ENCODE results near the gene PXYLP1. TPM values are rescaled to one million over a fixed set of nuclear protein-coding genes. Genes with fewer than 3 reads are reported as not detected.

PXYLP1 gene
- total and polyA plus RNA-seq, 3 experiments from 2014 or later = 6.6 to 9.5 (median 7.6) TPM

- Mint-ChIP-seq H3K27me3 (no peaks in the 10 kb centered on the region), H3K27ac (peak overlapping the region in 1 of 8 donors; percentile 22), H3K9me3 (no peaks in the 10 kb centered on the region), H3K4me1 (peaks cover 12 to 18% (median 13%) of the 10 kb centered on the region in 3 donors), H3K4me3 (no peak overlapping the region), H3K36me3 (peaks cover 7 to 44% (median 13%) of the 10 kb centered on the region in 3 donors)
- no peak overlapping the region for H3K27ac ChIP-seq (ENCODE audit: low read depth, low read length)
- POLR2A ChIA-PET = interaction anchor here (0.9 to 2.4 kb wide), 3 partner anchors 13 to 49 kb away, joined by 5 to 12 read pairs (median 8); partner anchors contain the start of gene PXYLP1
- peaks cover 12% of the 10 kb centered on the region for H3K4me1 ChIP-seq (ENCODE audit: insufficient read depth, low read length)
- CTCF ChIA-PET = interaction anchor here (0.7 to 4.7 kb wide), 8 partner anchors 10 to 49 kb away, joined by 3 to 49 read pairs (median 4); partner anchors contain the start of gene PXYLP1
- H3K27me3 ChIP-seq (ENCODE audit: insufficient read depth, low read length, poor library complexity, severe bottlenecking) = no peaks in the 10 kb centered on the region
- no peaks in the 10 kb centered on the region for H3K9me3 ChIP-seq (ENCODE audit: low read length)
- no peak for DNase-seq
- no peaks in the 10 kb centered on the region for H3K36me3 ChIP-seq (ENCODE audit: insufficient read depth, low read length)
- no peak overlapping the region for H3K4me3 ChIP-seq (ENCODE audit: low read length)
Observed at GRCh38 chr3:141280086-141280485, 48.5 kb downstream of the PXYLP1 start.

- peaks cover 7 to 50% (median 13%) of the 10 kb centered on the region in 3 donors for H3K36me3 Mint-ChIP-seq
- H3K36me3 ChIP-seq (ENCODE audit: insufficient read depth, low read length) = no peaks in the 10 kb centered on the region
- no peak overlapping the region for H3K27ac Mint-ChIP-seq
- ChIA-PET POLR2A (interaction anchor here (0.9 to 2.4 kb wide), 2 partner anchors 14 to 49 kb away, joined by 5 to 8 read pairs; partner anchors contain the start of gene PXYLP1), CTCF (interaction anchor here (2.2 to 4.7 kb wide), 3 partner anchors 15 to 49 kb away, joined by 10 to 49 read pairs (median 22); partner anchors contain the start of gene PXYLP1)
- H3K4me1 ChIP-seq (ENCODE audit: insufficient read depth, low read length) = peaks cover 8% of the 10 kb centered on the region
- H3K9me3 ChIP-seq (ENCODE audit: low read length) = no peaks in the 10 kb centered on the region
- H3K4me3 ChIP-seq (ENCODE audit: low read length) = no peak overlapping the region
- no peaks in the 10 kb centered on the region for H3K27me3 ChIP-seq (ENCODE audit: insufficient read depth, low read length, poor library complexity, severe bottlenecking)
- no peak overlapping the region for H3K27ac ChIP-seq (ENCODE audit: low read depth, low read length)
- peaks cover 8 to 12% (median 8%) of the 10 kb centered on the region in 3 donors for H3K4me1 Mint-ChIP-seq
- no peak for DNase-seq
- H3K27me3 Mint-ChIP-seq = no peaks in the 10 kb centered on the region
- no peak overlapping the region for H3K4me3 Mint-ChIP-seq
- no peaks in the 10 kb centered on the region for H3K9me3 Mint-ChIP-seq
Observed at GRCh38 chr3:141280690-141281089, 49.1 kb downstream of the PXYLP1 start.

- POLR2A ChIA-PET = no interaction called here
- Histone ChIP-seq H3K36me3 (ENCODE audit: insufficient read depth, low read length) (no peaks in the 10 kb centered on the region), H3K4me1 (ENCODE audit: insufficient read depth, low read length) (no peaks in the 10 kb centered on the region), H3K4me3 (ENCODE audit: low read length) (no peak overlapping the region), H3K27ac (ENCODE audit: low read depth, low read length) (no peak overlapping the region), H3K9me3 (ENCODE audit: low read length) (no peaks in the 10 kb centered on the region), H3K27me3 (ENCODE audit: insufficient read depth, low read length, poor library complexity, severe bottlenecking) (no peaks in the 10 kb centered on the region)
- H3K36me3 Mint-ChIP-seq = peaks cover 11 to 83% (median 24%) of the 10 kb centered on the region in 3 donors
- H3K4me1 Mint-ChIP-seq = no peaks in the 10 kb centered on the region
- CTCF ChIA-PET = no interaction called here
- no peak overlapping the region for H3K4me3 Mint-ChIP-seq
- no peak for DNase-seq
- H3K9me3 Mint-ChIP-seq = no peaks in the 10 kb centered on the region
- no peaks in the 10 kb centered on the region for H3K27me3 Mint-ChIP-seq
- H3K27ac Mint-ChIP-seq = no peak overlapping the region
Observed at GRCh38 chr3:141285570-141285969, 53.9 kb downstream of the PXYLP1 start.

GRCh38 chr3:141286856-141287255, 55.2 kb downstream of the PXYLP1 start:
- Mint-ChIP-seq H3K4me1 (no peaks in the 10 kb centered on the region), H3K36me3 (peaks cover 11 to 80% (median 25%) of the 10 kb centered on the region in 3 donors), H3K27ac (peak overlapping the region in 1 of 8 donors; percentile 70), H3K9me3 (no peaks in the 10 kb centered on the region), H3K4me3 (no peak overlapping the region), H3K27me3 (no peaks in the 10 kb centered on the region)
- no peak overlapping the region for H3K27ac ChIP-seq (ENCODE audit: low read depth, low read length)
- ChIA-PET CTCF (interaction anchor here (1.2 kb wide), 1 partner anchor 55 kb away, joined by 3 read pairs; the partner anchor contains the start of gene PXYLP1), POLR2A (no interaction called here)
- no peaks in the 10 kb centered on the region for H3K27me3 ChIP-seq (ENCODE audit: insufficient read depth, low read length, poor library complexity, severe bottlenecking)
- H3K9me3 ChIP-seq (ENCODE audit: low read length) = no peaks in the 10 kb centered on the region
- H3K4me3 ChIP-seq (ENCODE audit: low read length) = no peak overlapping the region
- no peaks in the 10 kb centered on the region for H3K4me1 ChIP-seq (ENCODE audit: insufficient read depth, low read length)
- no peak for DNase-seq
- H3K36me3 ChIP-seq (ENCODE audit: insufficient read depth, low read length) = no peaks in the 10 kb centered on the region

GRCh38 chr3:141287326-141287725, 55.7 kb downstream of the PXYLP1 start:
- Histone ChIP-seq H3K27ac (ENCODE audit: low read depth, low read length) (no peak overlapping the region), H3K9me3 (ENCODE audit: low read length) (no peaks in the 10 kb centered on the region), H3K4me1 (ENCODE audit: insufficient read depth, low read length) (no peaks in the 10 kb centered on the region), H3K36me3 (ENCODE audit: insufficient read depth, low read length) (no peaks in the 10 kb centered on the region), H3K27me3 (ENCODE audit: insufficient read depth, low read length, poor library complexity, severe bottlenecking) (no peaks in the 10 kb centered on the region), H3K4me3 (ENCODE audit: low read length) (no peak overlapping the region)
- no peaks in the 10 kb centered on the region for H3K9me3 Mint-ChIP-seq
- DNase-seq = no peak
- H3K27me3 Mint-ChIP-seq = no peaks in the 10 kb centered on the region
- H3K36me3 Mint-ChIP-seq = peaks cover 11 to 79% (median 29%) of the 10 kb centered on the region in 3 donors
- H3K4me1 Mint-ChIP-seq = no peaks in the 10 kb centered on the region
- H3K4me3 Mint-ChIP-seq = no peak overlapping the region
- CTCF ChIA-PET = interaction anchor here (1.2 kb wide), 1 partner anchor 56 kb away, joined by 3 read pairs; the partner anchor contains the start of gene PXYLP1
- H3K27ac Mint-ChIP-seq = peak overlapping the region in 2 of 8 donors; percentile 52 to 70
- POLR2A ChIA-PET = no interaction called here

GRCh38 chr3:141288336-141288990, 56.8 kb downstream of the PXYLP1 start:
- ChIA-PET POLR2A (no interaction called here), CTCF (interaction anchor here (1.1 to 2.9 kb wide), 2 partner anchors 14 to 166 kb away, joined by 3 to 6 read pairs; no protein-coding TSS in a partner anchor)
- Mint-ChIP-seq H3K27ac (peak overlapping the region in 1 of 8 donors; percentile 18), H3K27me3 (no peaks in the 10 kb centered on the region), H3K36me3 (peaks cover 4 to 81% (median 31%) of the 10 kb centered on the region in 3 donors), H3K9me3 (no peaks in the 10 kb centered on the region), H3K4me1 (peaks cover 3 to 7% (median 7%) of the 10 kb centered on the region in 3 donors), H3K4me3 (no peak overlapping the region)
- Histone ChIP-seq H3K4me3 (ENCODE audit: low read length) (no peak overlapping the region), H3K27ac (ENCODE audit: low read depth, low read length) (no peak overlapping the region), H3K4me1 (ENCODE audit: insufficient read depth, low read length) (peaks cover 3% of the 10 kb centered on the region), H3K36me3 (ENCODE audit: insufficient read depth, low read length) (no peaks in the 10 kb centered on the region), H3K27me3 (ENCODE audit: insufficient read depth, low read length, poor library complexity, severe bottlenecking) (no peaks in the 10 kb centered on the region), H3K9me3 (ENCODE audit: low read length) (no peaks in the 10 kb centered on the region)
- no peak for DNase-seq

- Histone ChIP-seq H3K4me1 (ENCODE audit: insufficient read depth, low read length) (peaks cover 11% of the 10 kb centered on the region), H3K4me3 (ENCODE audit: low read length) (no peak overlapping the region), H3K9me3 (ENCODE audit: low read length) (no peaks in the 10 kb centered on the region), H3K27ac (ENCODE audit: low read depth, low read length) (no peak overlapping the region), H3K27me3 (ENCODE audit: insufficient read depth, low read length, poor library complexity, severe bottlenecking) (no peaks in the 10 kb centered on the region), H3K36me3 (ENCODE audit: insufficient read depth, low read length) (no peaks in the 10 kb centered on the region)
- Mint-ChIP-seq H3K27ac (no peak overlapping the region), H3K4me1 (peaks cover 12 to 15% (median 15%) of the 10 kb centered on the region in 3 donors), H3K9me3 (no peaks in the 10 kb centered on the region), H3K36me3 (peaks cover 4 to 75% (median 31%) of the 10 kb centered on the region in 3 donors), H3K4me3 (no peak overlapping the region), H3K27me3 (no peaks in the 10 kb centered on the region)
- ChIA-PET CTCF (interaction anchor here (2.9 kb wide), 1 partner anchor 13 kb away, joined by 6 read pairs; no protein-coding TSS in a partner anchor), POLR2A (no interaction called here)
- no peak for DNase-seq
Observed at GRCh38 chr3:141289228-141289772, 57.7 kb downstream of the PXYLP1 start.

Measured in CD8-positive, alpha-beta memory T cell (primary cell).